Measurements from ENCODE around the gene PNMT.
"Not testable (repeated sequence)": the region's sequence is repeated elsewhere in the genome, so short reads cannot be mapped to it uniquely, and the experiment has no call there.

Gene PNMT

DNA sequence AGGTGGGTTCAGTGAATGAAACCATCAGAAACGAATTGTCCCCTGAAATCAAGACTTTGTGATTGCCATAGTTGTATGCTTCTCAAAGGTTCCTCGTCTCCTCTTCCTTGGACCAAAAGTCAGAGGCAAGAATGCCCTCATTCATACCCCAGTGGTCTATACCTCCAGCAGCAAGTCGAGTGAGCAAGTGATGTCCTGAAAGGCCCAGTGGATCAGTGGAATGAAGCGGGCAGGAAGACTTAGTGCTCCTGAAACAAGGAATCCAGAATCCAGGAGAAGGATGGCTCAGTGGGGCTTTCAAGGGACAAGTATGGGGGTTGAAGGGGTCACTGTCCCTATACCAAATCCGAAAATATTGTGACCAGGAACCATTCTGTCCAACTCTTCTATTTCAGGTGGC, 26.3 kb downstream of the PNMT start:
- TF ChIP-seq, protein P1, sequence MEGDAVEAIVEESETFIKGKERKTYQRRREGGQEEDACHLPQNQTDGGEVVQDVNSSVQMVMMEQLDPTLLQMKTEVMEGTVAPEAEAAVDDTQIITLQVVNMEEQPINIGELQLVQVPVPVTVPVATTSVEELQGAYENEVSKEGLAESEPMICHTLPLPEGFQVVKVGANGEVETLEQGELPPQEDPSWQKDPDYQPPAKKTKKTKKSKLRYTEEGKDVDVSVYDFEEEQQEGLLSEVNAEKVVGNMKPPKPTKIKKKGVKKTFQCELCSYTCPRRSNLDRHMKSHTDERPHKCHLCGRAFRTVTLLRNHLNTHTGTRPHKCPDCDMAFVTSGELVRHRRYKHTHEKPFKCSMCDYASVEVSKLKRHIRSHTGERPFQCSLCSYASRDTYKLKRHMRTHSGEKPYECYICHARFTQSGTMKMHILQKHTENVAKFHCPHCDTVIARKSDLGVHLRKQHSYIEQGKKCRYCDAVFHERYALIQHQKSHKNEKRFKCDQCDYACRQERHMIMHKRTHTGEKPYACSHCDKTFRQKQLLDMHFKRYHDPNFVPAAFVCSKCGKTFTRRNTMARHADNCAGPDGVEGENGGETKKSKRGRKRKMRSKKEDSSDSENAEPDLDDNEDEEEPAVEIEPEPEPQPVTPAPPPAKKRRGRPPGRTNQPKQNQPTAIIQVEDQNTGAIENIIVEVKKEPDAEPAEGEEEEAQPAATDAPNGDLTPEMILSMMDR (IDR thresholded peaks at IDR 0.05; ENCODE audit: low read depth, low read length, missing control alignments): no peak
- Histone ChIP-seq H3K4me3 (ENCODE audit: low read depth, low read length) (no peak overlapping the region), H3K36me3 (replicated peaks) (no peaks in the 10 kb centered on the region), H3K27ac (no peak overlapping the region), H3K27me3 (replicated peaks) (no peaks in the 10 kb centered on the region)
- DNase-seq: no peak
- in situ Hi-C loops (cut with HindIII; ENCODE audit: low pct_ligation_motif_present, low sequenced_read_pairs): no loop called here

DNA sequence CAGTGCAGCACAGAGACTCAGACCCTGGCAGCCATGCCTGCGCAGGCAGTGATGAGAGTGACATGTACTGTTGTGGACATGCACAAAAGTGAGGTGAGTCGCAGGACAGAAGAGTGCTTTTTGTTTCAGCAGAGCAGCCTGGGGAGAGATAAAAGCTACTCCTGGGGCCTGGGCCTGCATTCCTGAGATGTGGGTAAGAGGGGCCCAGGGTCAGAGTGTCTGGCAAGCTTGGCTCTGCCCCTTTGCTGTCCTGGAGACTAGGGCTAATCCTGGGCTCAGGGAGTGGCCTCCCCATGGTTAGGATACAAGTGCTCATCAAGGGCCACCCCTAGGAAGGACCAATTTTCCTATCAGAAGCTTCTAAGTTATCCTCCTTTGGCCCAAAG, 26.8 kb downstream of the PNMT start:
- Histone ChIP-seq H3K27ac (no peak overlapping the region), H3K27me3 (replicated peaks) (no peaks in the 10 kb centered on the region), H3K4me3 (ENCODE audit: low read depth, low read length) (no peak overlapping the region), H3K36me3 (replicated peaks) (no peaks in the 10 kb centered on the region)
- in situ Hi-C loops (cut with HindIII; ENCODE audit: low pct_ligation_motif_present, low sequenced_read_pairs): no loop called here
- TF ChIP-seq, protein P1 (IDR thresholded peaks at IDR 0.05; ENCODE audit: low read depth, low read length, missing control alignments): no peak
- no peak for DNase-seq

DNA sequence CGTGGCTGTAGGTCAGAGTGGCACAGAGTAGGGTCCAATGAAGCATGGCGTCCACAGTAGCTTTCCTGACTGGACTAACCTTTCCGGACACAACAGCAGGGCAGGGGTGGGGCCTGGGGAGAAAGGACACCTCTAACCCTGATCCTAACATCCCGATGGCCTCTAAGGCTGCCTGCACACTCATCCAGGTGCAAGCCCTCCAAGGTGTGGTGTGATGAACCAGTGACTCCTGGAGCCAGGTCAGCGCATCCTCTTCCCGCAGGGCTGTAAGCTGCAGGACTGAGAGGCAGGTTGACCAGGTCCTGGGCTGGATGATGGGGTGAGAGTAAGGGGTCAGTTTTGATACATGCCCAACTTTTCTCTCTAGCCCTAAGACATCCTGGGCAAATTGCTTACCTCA, 28.5 kb downstream of the PNMT start:
- no peak for DNase-seq
- TF ChIP-seq, protein P1 (IDR thresholded peaks at IDR 0.05; ENCODE audit: low read depth, low read length, missing control alignments): no peak
- Histone ChIP-seq H3K4me3 (ENCODE audit: low read depth, low read length) (no peak overlapping the region), H3K36me3 (replicated peaks) (no peaks in the 10 kb centered on the region), H3K27ac (no peak overlapping the region), H3K27me3 (replicated peaks) (no peaks in the 10 kb centered on the region)
- in situ Hi-C loops (cut with HindIII; ENCODE audit: low pct_ligation_motif_present, low sequenced_read_pairs): no loop called here

DNA sequence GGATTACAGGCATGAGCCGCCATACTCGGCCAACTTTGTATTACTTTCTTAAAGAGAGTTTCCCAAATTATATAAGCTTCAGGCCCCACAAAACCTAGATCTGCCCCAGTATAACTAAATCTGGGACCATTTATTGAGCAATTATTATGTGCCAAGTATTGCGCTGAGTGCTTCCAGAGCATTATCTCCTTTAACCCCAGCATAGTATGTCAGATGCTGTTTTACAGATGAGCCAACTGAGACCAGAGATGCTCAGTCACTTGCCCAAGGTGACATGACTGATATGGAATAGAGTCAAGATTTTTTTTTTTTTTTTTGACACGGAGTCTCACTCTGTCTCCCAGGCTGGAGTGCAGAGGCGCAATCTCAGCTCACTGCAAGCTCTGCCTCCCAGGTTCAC, 29.7 kb downstream of the PNMT start:
- Histone ChIP-seq H3K36me3 (replicated peaks) (no peaks in the 10 kb centered on the region), H3K27me3 (replicated peaks) (no peaks in the 10 kb centered on the region), H3K27ac (no peak overlapping the region), H3K4me3 (ENCODE audit: low read depth, low read length) (no peak overlapping the region)
- in situ Hi-C loops (cut with HindIII; ENCODE audit: low pct_ligation_motif_present, low sequenced_read_pairs): no loop called here
- TF ChIP-seq, protein P1 (IDR thresholded peaks at IDR 0.05; ENCODE audit: low read depth, low read length, missing control alignments): no peak
- DNase-seq: no peak

DNA sequence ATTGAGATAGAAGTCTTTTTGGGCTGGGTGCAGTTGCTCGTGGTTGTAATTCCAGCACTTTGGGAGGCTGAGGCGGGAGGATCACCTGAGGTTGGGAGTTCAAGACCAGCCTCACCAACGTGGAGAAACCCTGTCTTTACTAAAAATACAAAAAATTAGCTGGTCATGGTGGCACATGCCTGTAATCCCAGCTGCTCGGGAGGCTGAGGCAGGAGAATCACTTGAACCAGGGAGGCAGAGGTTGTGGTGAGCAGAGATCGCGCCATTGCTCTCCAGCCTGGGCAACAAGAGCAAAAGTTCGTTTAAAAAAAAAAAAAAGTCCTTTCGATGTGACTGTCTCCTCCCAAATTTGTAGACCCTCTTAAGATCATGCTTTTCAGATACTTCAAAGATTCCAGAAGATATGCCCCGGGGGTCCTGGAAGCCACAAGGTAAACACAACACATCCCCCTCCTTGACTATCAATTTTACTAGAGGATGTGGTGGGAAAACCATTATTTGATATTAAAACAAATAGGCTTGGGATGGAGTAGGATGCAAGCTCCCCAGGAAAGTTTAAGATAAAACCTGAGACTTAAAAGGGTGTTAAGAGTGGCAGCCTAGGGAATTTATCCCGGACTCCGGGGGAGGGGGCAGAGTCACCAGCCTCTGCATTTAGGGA, 31.0 kb downstream of the PNMT start:
- in situ Hi-C loops (cut with HindIII; ENCODE audit: low pct_ligation_motif_present, low sequenced_read_pairs); H3K27ac ChIP-seq; H3K27me3 ChIP-seq (replicated peaks); DNase-seq; H3K36me3 ChIP-seq (replicated peaks): not testable (repeated sequence)
- peak overlapping the region; percentile 72 for H3K4me3 ChIP-seq (ENCODE audit: low read depth, low read length)

DNA sequence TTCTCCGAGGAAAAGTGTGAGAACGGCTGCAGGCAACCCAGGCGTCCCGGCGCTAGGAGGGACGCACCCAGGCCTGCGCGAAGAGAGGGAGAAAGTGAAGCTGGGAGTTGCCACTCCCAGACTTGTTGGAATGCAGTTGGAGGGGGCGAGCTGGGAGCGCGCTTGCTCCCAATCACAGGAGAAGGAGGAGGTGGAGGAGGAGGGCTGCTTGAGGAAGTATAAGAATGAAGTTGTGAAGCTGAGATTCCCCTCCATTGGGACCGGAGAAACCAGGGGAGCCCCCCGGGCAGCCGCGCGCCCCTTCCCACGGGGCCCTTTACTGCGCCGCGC, 31.5 kb downstream of the PNMT start, which contains the start of gene ERBB2:
Gene ERBB2 (plus strand): TSS at position 247 of the 330 bp plus-strand sequence. CDS start 175 bp downstream, outside the sequence.
- Histone ChIP-seq H3K27me3 (replicated peaks) (no peaks in the 10 kb centered on the region), H3K36me3 (replicated peaks) (no peaks in the 10 kb centered on the region), H3K4me3 (ENCODE audit: low read depth, low read length) (peak within 1 kb of the TSS; percentile 72), H3K27ac (no peak within 1 kb of the TSS)
- DNase-seq: peak; percentile 68
- in situ Hi-C loops (cut with HindIII; ENCODE audit: low pct_ligation_motif_present, low sequenced_read_pairs): no loop called here
- TF ChIP-seq, protein P1 (IDR thresholded peaks at IDR 0.05; ENCODE audit: low read depth, low read length, missing control alignments): no peak

Measured in brain microvascular endothelial cell (primary cell).